Measurements from ENCODE around the gene HVCN1.
"Not testable (repeated sequence)": the region's sequence is repeated elsewhere in the genome, so short reads cannot be mapped to it uniquely, and the experiment has no call there.

HVCN1 gene

DNA sequence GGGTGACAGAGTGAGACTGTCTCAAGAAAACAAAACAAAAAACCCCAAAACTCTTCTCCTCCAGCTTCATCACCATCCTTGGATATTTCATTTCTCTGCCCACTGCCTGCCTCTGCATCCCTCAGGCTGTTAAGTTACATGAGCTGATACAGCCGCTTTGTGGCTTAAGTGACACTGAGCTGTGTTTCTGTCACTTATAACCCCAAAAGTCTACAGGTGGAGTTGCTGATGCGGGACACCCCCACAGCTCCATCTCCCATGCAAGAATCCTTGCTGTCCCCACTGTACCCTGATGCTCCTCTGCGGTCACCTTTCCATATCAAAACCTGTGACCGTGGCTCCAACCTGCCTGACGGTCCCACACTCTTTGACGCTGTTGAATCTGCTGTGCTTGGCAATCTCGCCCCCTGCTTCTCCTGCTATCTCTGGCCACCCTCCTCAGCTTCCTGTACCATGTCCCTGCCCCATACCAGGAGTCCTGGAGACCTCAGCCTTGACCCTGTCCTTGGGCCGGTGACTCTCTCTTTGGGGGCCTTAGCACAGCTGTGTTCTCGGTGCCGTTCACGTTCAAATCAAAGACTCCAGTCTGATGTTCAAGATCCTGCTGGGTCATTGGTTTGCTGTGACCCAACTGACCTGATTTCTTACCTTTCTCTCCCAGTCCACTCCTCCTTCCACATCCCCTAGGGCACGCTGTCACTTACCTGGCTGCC, 20.3 kb downstream of the HVCN1 start:
- no peak for DNase-seq (ENCODE audit: low read depth in 2 of 2)

DNA sequence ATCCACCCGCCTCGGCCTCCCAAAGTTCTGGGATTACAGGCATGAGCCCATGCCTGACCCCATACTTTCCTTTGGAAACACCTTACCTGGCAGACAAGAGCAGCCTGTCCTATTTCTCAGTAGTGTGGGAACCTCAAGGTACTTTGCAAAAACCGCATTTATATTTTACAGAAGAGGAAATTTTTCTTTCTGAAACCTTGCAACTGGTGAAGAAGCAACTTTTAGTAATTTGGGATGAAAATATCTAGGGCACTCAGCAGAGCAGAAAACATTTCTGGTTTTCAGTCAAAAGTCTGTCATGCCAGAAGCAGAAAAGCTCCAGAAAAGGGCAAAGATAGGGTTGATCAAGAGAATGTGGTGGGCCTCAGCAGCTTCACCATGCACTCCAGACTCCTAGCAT, 21.2 kb downstream of the HVCN1 start:
- no peak for DNase-seq (ENCODE audit: low read depth in 2 of 2)

DNA sequence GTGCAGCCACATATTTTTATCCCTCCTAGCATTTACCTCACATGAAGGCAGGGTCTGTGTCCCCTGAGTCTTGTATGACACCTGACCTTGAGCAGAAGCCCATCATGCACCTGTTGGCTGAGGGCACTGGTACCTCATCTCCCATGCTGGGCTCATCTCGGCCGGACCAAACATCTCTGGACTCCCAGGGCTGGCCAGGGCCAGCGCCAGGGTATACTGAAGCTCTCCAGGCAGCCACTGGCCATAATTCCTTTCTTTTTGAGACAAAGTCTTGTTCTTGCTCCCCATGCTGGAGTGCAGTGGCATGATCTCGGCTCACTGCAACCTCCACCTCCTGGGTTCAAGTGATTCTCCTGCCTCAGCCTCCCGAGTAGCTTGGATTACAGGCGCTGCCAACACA, 22.0 kb downstream of the HVCN1 start:
- no peak for DNase-seq (ENCODE audit: low read depth in 2 of 2)

DNA sequence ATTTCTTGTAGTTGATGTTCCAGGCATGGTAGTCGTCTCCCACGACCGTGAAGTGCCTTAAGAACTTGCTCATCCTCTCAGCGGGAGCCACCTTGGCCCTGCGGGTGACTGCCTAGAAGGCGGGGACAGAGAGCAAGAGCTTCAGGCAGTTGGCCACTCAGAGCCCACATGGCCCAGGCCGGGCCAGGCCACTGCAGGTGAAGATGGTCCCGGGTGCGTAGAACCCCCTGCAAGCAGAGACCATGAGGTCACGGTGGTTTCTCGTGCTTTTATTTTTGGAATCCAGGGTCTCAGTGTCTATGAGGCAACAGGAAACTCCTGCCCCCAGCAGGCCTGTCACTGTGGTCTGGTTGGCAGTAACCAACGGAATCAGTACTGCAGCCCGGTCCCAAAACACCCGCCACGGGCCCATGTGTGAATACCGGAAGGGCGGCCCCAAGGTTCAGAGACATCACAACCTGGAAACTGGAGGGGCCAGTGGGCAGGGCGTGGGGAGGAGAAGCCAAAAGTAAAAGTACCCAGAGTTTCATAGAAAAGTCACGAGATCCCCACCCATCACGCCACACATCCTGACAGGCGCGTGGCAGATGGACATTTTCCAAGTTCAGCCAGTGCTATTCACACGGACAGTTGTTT, 27.5 kb downstream of the HVCN1 start:
- peak; percentile 14 to 26 for DNase-seq (ENCODE audit: low read depth in 2 of 2)

- DNase-seq (ENCODE audit: low read depth in 2 of 2) = no peak
These were observed 30.0 kb downstream of the HVCN1 start for GRCh38 chr12:110658878-110659277.

- DNase-seq (ENCODE audit: low read depth in 2 of 2) = no peak
These were observed 30.7 kb downstream of the HVCN1 start for GRCh38 chr12:110658242-110658641.

DNA sequence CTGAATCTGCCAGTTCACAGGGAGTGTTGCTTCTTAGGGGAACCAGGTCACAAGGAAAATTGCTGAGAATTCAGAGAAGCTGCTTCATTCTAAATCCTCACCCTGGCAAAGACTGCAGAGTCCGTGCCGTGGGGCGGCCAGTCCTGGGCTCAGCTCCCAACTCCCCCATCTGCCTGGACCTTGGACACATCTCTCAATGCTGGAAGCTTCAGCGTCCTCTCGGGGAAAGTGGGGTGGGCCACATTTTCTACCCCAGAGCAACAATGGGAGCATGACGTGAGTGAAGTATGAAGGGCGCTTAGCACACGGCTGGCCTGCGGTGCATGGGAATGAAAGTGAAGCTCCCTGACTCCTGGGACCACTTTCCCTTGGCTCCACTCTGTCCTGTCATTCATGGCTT, 31.2 kb downstream of the HVCN1 start:
- DNase-seq (ENCODE audit: low read depth in 2 of 2) = no peak

DNA sequence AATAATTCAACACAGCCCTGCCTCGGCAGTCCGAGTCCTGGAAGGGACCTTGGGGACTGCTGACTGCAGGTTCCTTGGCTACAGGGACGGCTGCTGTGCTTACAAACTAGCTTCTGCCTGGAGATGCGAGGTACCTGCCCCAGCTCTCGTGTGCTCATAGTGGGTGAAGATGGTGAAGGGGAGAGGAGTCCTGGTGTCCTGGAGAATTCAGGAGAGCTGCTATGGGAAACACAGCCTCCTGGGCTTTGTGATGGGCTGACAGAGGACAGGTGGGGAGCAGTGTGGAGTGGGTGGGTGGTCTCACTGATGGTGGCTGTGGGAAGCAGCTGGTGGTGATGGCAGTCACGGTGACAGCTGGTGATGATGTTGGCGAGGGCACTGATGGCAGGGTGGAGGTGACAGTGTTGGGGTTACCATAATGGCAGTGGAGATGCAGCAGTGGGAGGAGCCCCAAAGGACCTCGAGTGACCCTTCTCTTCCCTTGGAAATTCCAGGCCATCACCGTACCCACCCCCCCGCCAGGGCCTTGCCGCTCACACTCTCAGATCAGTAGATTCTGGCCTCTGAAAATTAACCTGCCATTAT, 32.8 kb downstream of the HVCN1 start:
- no peak for DNase-seq (ENCODE audit: low read depth in 2 of 2)

GRCh38 chr12:110654238-110654637, 34.7 kb downstream of the HVCN1 start:
- not testable (repeated sequence) for DNase-seq (ENCODE audit: low read depth in 2 of 2)

DNA sequence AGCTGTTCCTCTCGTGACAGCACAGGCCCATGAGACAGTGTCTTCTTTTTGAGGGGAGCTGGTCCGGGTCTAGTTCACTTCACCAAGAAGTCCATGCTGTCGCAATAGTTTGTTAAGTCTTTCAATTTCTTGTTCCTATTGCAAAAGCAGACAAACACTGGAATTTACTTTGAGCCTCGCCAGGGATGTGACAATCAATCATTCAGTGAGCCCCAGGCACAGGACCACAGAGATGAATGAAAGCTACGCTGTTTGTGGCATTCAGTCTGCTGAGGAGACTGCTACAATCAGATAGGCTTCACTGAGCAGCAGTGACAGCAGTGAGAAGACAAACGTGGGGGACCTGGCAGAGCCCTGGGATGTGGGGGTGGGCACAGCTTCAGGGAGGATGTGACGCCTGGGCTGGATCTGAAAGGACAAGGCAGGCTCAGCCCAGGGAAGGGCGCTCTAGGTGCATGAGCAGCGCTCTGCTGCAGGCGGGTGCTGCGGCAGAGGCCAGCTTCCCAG, 39.5 kb downstream of the HVCN1 start:
- DNase-seq (ENCODE audit: low read depth in 2 of 2) = no peak

DNA sequence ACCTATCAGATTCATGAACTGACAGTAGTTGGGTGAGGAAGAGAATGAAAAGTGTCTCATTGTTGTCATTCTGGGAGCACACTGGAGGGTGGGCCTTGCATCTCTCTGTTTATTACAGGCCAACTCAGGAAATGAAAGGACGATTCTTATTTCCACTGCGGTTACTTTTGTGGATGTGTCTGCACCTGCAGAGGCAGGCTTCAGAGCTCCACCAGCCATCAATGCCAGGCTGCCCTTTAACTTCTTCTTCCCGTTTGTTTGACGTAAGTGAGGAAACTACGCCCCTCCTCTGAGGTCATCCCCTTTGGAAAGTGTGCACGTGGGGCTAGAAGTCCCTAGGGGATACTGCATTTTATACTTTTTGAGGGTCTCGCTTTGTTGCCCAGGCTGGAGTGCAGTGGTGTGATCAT, 41.3 kb downstream of the HVCN1 start:
- DNase-seq (ENCODE audit: low read depth in 2 of 2) = no peak

DNA sequence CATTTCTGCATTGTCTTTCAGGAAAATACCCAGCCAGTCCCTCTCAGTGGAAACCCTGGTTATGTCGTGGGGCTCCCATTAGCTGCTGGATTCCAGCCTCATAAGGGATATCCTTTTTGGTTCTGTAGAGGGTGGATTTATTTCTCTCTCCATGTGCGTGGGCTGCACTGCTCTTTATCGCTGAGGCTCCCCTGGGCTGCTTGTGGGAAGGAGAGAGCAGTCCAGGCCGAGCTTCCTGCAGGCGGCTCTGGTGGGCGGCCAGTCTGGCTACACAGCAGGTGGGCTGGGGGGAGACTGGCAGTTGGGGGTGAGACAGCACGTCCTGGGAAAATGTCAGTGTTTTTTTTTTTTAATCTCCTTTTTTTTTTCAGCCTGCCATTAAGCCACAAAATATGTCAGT, 47.4 kb downstream of the HVCN1 start:
- no peak for DNase-seq (ENCODE audit: low read depth in 2 of 2)

DNA sequence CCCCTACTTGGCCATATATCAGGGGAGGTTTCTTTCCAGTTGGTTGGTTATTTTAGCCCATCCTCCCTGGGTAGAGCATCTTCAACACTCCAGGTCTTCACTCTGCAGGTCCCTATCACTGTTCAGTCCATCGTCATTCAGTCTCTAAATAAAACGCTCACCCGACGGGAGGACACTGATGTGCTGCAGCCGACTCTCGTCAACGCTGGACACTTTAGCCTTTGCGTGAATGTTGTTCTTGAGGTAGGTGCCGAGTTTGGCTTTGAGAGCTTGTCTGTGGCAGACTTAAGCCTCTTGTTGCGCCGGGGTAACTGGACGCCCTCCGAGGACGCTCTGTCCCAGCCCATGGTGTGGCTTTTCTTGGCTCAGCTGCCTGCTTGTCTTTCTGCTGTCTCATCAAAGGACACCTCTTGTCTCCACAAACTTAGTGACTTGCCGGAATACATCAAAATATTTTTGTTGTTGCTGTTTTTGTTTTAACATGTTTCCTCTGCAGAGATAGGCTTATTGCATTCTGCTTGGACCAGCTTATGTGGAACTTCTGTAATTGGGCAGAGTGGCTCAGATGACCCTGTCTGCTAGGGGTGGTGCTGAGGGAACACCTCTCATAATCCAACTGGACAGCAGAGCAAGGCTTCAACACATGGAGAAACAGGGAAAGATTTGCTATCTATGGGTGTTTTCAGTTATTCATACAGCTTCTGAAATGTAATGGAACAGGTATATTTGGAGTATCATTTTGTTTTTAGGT, 48.5 kb downstream of the HVCN1 start:
- DNase-seq (ENCODE audit: low read depth in 2 of 2) = no peak

- DNase-seq (ENCODE audit: low read depth in 2 of 2) = no peak
These were observed 49.4 kb downstream of the HVCN1 start for GRCh38 chr12:110639336-110640141.

DNA sequence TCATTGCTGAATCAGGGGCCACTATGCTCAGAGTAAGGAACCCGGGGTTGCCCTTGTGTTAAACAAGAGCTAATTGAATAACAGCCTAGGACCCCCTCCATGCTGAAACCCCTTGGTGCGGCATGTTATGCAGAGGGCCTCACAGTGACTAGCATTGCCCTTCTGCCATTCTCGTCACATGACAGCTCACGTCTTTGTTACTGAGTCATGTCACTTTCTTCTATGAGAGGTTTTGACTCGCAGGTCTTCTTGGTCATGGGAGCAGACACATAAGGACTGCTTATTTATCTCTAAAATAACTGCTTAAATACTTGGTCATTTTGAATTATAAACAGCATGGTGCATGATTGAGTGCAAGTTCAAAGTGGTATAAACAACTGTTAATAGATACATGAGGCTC, 50.1 kb downstream of the HVCN1 start:
- no peak for DNase-seq (ENCODE audit: low read depth in 2 of 2)

- DNase-seq (ENCODE audit: low read depth in 2 of 2) = no peak
These were observed 51.0 kb downstream of the HVCN1 start for GRCh38 chr12:110637869-110638441.

DNA sequence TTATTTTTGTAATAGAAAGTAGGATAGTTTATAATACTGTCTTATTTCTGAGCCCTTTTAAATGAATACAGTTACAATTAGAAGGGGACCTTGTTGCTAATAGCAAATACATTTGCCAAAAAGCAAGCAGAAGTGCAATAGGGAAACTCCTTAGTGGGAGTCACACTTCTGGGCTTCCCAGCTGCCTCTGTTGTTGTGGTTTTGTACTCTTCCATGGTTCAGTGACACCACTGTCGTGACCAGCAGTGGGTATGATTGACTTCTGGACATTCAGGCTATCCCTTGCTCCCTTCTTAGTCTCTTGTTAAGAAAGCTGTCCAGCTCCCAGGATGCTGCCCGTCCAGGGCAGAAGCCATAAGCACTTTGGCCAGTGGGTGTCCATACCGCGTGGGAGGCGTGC, 52.4 kb downstream of the HVCN1 start:
- DNase-seq (ENCODE audit: low read depth in 2 of 2) = no peak

GRCh38 chr12:110635055-110635454, 53.9 kb downstream of the HVCN1 start:
- no peak for DNase-seq (ENCODE audit: low read depth in 2 of 2)

GRCh38 chr12:110627500-110628195, 61.3 kb downstream of the HVCN1 start:
- DNase-seq (ENCODE audit: low read depth in 2 of 2) = no peak

DNA sequence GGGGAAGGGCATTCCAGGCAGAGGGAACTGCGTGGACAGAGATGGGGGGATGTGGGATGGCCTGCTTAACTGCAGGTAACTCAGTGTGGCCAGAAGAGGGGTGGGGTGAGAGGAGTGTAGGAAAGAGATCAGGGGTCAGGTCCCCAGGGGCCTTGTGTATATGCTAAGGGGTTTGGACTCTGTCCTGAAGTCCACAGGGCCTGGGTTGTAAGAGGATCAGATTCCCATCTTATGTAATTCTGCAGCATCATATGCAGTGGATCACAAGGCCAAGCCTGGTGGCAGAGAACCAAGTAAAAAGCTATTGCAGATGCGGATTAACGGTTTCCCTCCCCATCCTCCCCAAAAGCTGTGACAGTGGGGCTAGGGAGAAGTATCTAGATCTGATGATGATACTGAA, 66.3 kb downstream of the HVCN1 start:
- DNase-seq (ENCODE audit: low read depth in 2 of 2) = no peak

DNA sequence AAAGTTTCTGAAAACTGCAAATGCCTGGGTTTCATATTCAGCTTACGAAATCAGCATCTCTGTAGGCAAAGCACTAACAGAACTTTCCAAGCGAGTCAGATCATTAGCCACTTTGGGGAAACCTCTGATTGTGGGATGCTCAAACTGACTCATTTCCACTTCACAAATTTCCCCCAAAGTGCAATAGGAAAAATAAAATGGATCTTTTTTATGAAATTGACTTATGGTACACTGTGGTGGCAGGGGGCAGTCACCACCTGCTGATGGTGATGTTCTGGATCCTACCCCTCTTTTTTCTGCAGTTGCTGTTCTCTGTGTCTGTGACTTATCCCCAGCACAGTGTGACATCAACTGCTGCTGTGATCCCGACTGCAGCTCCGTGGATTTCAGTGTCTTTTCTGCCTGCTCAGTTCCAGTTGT, 69.4 kb downstream of the HVCN1 start:
- peak; percentile 10 to 13 for DNase-seq (ENCODE audit: low read depth in 2 of 2)
